Keratinocyte (primary cell): ENCODE measurements around the gene NMRK2. TPM values are rescaled to one million over a fixed set of nuclear protein-coding genes. Genes with fewer than 3 reads are reported as not detected.

Source experiments
- DNase-seq: peaks from one replicate; pipeline ENCODE4 v3.0.0-alpha.2; 2011; ENCODE audit warnings: low read depth, missing footprints, low spot score
- FAIRE-seq: peaks from 2 replicates; lab custom pipeline; 2011; peaks lifted over from hg19 to GRCh38; lab: Jason Lieb, UNC
- H2AFZ ChIP-seq: 2 replicates; pipeline ENCODE4 v1.6.0; 2012; ENCODE audit warnings: low read length, control low read depth, inconsistent platforms; ENCODE audit not compliant: control insufficient read depth
- H3K27ac ChIP-seq: 2 replicates; pipeline ENCODE4 v1.5.1; 2011; ENCODE audit warnings: low read length; ENCODE audit not compliant: control insufficient read depth, insufficient read depth
- H3K27me3 ChIP-seq: 3 replicates; pipeline ENCODE4 v1.6.0; 2011; ENCODE audit warnings: low read length; ENCODE audit not compliant: control insufficient read depth, insufficient read depth; ENCODE audit errors: extremely low read depth
- H3K36me3 ChIP-seq, 2 experiments: 2 replicates in 1 of 2; 3 replicates in 1 of 2; pipeline ENCODE4 v1.5.1; 2011; ENCODE audit warnings: low read length in 2 of 2, mild to moderate bottlenecking in 1 of 2; ENCODE audit not compliant: control insufficient read depth in 2 of 2, insufficient read depth in 2 of 2; ENCODE audit errors: extremely low read depth in 1 of 2
- H3K4me1 ChIP-seq: 3 replicates; pipeline ENCODE4 v1.5.1; 2011; ENCODE audit warnings: low read length; ENCODE audit not compliant: control insufficient read depth, insufficient read depth; ENCODE audit errors: extremely low read depth
- H3K4me2 ChIP-seq: 3 replicates; pipeline ENCODE4 v1.6.0; 2011; ENCODE audit warnings: low read depth, low read length; ENCODE audit not compliant: control insufficient read depth, insufficient read depth; ENCODE audit errors: extremely low read depth
- H3K4me3 ChIP-seq, 3 experiments: fragments of 200-600 bp in 1 of 3; sonication (generic) in 1 of 3; 2 replicates in 2 of 3; 3 replicates in 1 of 3; pipeline ENCODE4 v1.5.1; 2011 to 2016; ENCODE audit warnings: low read length in 3 of 3, mild to moderate bottlenecking in 3 of 3, control low read depth in 2 of 3, inconsistent platforms in 1 of 3, low read depth in 1 of 3, mixed read lengths in 1 of 3, mixed run types in 1 of 3, moderate library complexity in 1 of 3; ENCODE audit not compliant: control insufficient read depth in 2 of 3, insufficient read depth in 2 of 3; ENCODE audit errors: extremely low read depth in 1 of 3
- H3K79me2 ChIP-seq: 2 replicates; pipeline ENCODE4 v1.6.0; 2012; ENCODE audit warnings: low read length; ENCODE audit not compliant: control insufficient read depth, insufficient read depth
- H3K9ac ChIP-seq: 3 replicates; pipeline ENCODE4 v1.6.0; 2011; ENCODE audit warnings: low read length; ENCODE audit not compliant: control insufficient read depth, insufficient read depth; ENCODE audit errors: extremely low read depth
- H3K9me1 ChIP-seq: 3 replicates; pipeline ENCODE4 v1.6.0; 2011; ENCODE audit warnings: low read length; ENCODE audit not compliant: control insufficient read depth, insufficient read depth; ENCODE audit errors: extremely low read depth
- H3K9me3 ChIP-seq: 2 replicates; pipeline ENCODE4 v1.5.1; 2012; ENCODE audit warnings: low read depth, low read length; ENCODE audit not compliant: control insufficient read depth
- H4K20me1 ChIP-seq: 3 replicates; pipeline ENCODE4 v1.6.0; 2011; ENCODE audit warnings: low read length; ENCODE audit not compliant: control insufficient read depth, insufficient read depth; ENCODE audit errors: extremely low read depth
- EZH2 ChIP-seq: IDR thresholded peaks from one replicate; pipeline ENCODE4 v1.6.1; 2012; ENCODE audit warnings: inconsistent platforms, mild to moderate bottlenecking, low read length, moderate library complexity
- dilution Hi-C: fragments of 300-500 bp; cut with MboI; formaldehyde crosslinking; loops from one replicate; pipeline ENCODE4 v1.7.0; 2020; ENCODE audit warnings: low sequenced_read_pairs; ENCODE audit not compliant: extremely low pct_ligation_motif_present
- polyA plus RNA-seq, 5 experiments: library from polyadenylated mRNA; depleted of rRNA in 3 of 5; stranded (reverse) in 3 of 5; stranded (forward) in 1 of 5; unstranded in 1 of 5; fragments of >200 nt; gene quantifications; 1 replicate in 1 of 5; 2 replicates in 3 of 5; 3 replicates in 1 of 5; pipeline versions ENCODE4 v1.2.1 to v1.2.3, GENCODE V29; 2011 to 2012; ENCODE audit warnings: missing spikeins in 2 of 5, low read depth in 1 of 5, low replicate concordance in 1 of 5
- TF ChIP-seq, protein P1 (sequence below), 3 experiments: IDR thresholded peaks in 1 of 3; conservative IDR thresholded peaks in 1 of 3; optimal IDR thresholded peaks in 1 of 3; 2 replicates in 2 of 3; 3 replicates in 1 of 3; pipeline versions ENCODE3 to v1.5.1; 2011; ENCODE audit warnings: low read length in 3 of 3, mild to moderate bottlenecking in 3 of 3, moderate library complexity in 2 of 3, control low read depth in 1 of 3, inconsistent platforms in 1 of 3; ENCODE audit not compliant: insufficient read depth in 2 of 3; ENCODE audit errors: extremely low read depth in 1 of 3

NMRK2 gene
- polyA plus RNA-seq, 1 donor (not counting 4 experiments of a cell fraction or from before 2014, with no cell fraction given) = not detected

DNA sequence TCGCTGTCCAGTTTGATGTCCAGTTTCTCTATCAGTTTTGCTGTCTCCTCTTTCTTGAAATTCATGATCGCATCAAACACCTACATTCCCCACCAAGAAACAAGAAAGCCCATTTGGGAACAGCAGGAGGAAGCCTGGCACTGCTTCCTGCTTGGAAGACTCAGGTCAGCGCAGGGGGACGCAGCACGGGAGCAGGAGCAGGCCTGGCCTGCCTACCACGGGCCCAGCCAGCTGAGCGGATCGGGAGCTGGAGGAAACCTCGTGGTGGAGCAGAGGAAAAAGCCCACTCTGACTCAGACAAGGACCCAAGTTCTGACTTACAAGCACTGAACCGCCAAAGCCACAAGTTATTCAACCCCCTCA, 48.5 kb downstream of the NMRK2 start:
- Histone ChIP-seq H3K4me3 (no peak overlapping the region), H3K9me1 (peaks cover 11% of the 10 kb centered on the region), H3K9ac (no peak overlapping the region), H3K27me3 (no peaks in the 10 kb centered on the region), H3K27ac (no peak overlapping the region), H3K9me3 (no peaks in the 10 kb centered on the region), H3K4me2 (no peak overlapping the region), H3K36me3 (peaks cover 70 to 80% of the 10 kb centered on the region in 2 experiments), H4K20me1 (peaks cover 89% of the 10 kb centered on the region), H3K4me1 (peaks cover 27% of the 10 kb centered on the region), H2AFZ (no peak overlapping the region), H3K79me2 (peaks cover 86% of the 10 kb centered on the region)
- DNase-seq = peak; percentile 41
- FAIRE-seq = no peak
- dilution Hi-C loops = no loop called here
- TF ChIP-seq, protein P1, sequence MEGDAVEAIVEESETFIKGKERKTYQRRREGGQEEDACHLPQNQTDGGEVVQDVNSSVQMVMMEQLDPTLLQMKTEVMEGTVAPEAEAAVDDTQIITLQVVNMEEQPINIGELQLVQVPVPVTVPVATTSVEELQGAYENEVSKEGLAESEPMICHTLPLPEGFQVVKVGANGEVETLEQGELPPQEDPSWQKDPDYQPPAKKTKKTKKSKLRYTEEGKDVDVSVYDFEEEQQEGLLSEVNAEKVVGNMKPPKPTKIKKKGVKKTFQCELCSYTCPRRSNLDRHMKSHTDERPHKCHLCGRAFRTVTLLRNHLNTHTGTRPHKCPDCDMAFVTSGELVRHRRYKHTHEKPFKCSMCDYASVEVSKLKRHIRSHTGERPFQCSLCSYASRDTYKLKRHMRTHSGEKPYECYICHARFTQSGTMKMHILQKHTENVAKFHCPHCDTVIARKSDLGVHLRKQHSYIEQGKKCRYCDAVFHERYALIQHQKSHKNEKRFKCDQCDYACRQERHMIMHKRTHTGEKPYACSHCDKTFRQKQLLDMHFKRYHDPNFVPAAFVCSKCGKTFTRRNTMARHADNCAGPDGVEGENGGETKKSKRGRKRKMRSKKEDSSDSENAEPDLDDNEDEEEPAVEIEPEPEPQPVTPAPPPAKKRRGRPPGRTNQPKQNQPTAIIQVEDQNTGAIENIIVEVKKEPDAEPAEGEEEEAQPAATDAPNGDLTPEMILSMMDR (optimal IDR thresholded peaks at IDR 0.05 in 1 of 3, IDR thresholded peaks at IDR 0.05 in 1 of 3, conservative IDR thresholded peaks at IDR 0.05 in 1 of 3; ENCODE audit: extremely low read depth in 1 of 3, insufficient read depth in 2 of 3, low read length in 3 of 3) = no peak
- no peak for TF ChIP-seq EZH2

DNA sequence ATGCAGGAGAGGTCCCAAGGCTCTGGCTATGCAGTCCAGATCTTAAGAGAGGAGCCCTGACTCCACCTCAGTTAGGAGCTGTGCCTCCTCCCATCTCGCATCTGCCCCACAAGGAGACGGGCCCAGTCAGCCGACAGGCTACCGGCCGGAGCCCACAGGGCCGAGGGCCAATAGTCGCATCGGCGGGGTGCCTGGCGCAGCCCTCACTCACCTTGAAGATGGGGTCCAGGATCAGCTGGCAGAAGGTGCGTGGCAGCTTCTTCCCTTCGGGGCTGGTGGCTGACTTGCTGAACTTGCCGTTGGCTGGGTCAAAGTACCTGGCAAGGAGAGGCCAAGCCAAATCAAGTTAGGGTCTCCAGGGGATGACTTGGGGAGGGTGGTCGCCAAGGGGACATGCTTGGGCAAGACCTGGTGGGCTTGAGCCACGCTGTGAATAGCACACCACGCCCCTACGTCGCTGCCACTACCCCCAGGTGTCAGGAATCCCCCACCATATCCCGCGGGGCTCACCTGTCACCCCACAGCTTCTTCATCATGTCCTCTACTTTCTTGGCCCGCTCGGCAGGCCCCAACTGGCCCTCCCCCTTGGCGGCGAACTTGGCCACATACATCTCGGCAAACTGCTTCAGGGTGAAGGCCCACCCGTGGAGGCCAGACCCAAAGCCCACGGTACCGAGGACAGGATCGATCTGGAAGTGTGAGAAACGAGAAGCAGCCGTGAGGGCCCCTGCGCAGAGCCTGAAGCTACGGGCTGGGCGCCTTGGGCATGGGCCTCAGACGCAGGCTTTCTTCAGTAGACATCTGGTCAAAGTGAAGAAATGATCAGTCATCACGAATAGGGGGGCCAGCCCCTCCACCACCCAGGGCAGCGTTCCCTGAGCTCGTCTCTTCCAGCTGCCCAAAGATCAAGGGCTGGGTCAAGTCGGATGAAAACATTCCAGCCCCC, 49.1 kb downstream of the NMRK2 start:
- H3K4me2 ChIP-seq = peak overlapping the region; percentile 10
- dilution Hi-C loops = no loop called here
- no peak overlapping the region for H3K27ac ChIP-seq
- DNase-seq (peak; percentile 44), FAIRE-seq (no peak)
- H3K4me1 ChIP-seq = peaks cover 34% of the 10 kb centered on the region
- peaks cover 63 to 74% of the 10 kb centered on the region in 2 experiments for H3K36me3 ChIP-seq
- no peak overlapping the region for H3K4me3 ChIP-seq
- H3K27me3 ChIP-seq = no peaks in the 10 kb centered on the region
- H2AFZ ChIP-seq = no peak overlapping the region
- peaks cover 85% of the 10 kb centered on the region for H4K20me1 ChIP-seq
- peaks cover 80% of the 10 kb centered on the region for H3K79me2 ChIP-seq
- H3K9me1 ChIP-seq = peaks cover 11% of the 10 kb centered on the region
- H3K9me3 ChIP-seq = no peaks in the 10 kb centered on the region
- TF ChIP-seq, protein P1 (optimal IDR thresholded peaks at IDR 0.05 in 1 of 3, IDR thresholded peaks at IDR 0.05 in 1 of 3, conservative IDR thresholded peaks at IDR 0.05 in 1 of 3; ENCODE audit: extremely low read depth in 1 of 3, insufficient read depth in 2 of 3, low read length in 3 of 3) = no peak
- no peak for TF ChIP-seq EZH2
- peak overlapping the region; percentile 25 for H3K9ac ChIP-seq
